GM12878 (cell line): ENCODE data around the gene RIPOR3. TPM values are rescaled to one million over a fixed set of nuclear protein-coding genes. Genes with fewer than 3 reads are reported as not detected.
A peak's percentile ranks its signal among the peaks of the same experiment; 100 is the strongest.

Experiments
- ATAC-seq: fragments of 200-7000 bp; cut with Tn5 transposase; 3 replicates; pipeline ENCODE4 v1.9.1; 2020; ENCODE audit warnings: mild to moderate bottlenecking, moderate library complexity
- BruUV-seq: library from RNA; stranded (reverse); fragments of 400-500 nt; replicated peaks from 2 replicates; lab custom pipeline; 2021; lab: Mats Ljungman, UMichigan
- CTCF ChIA-PET: fragments of 300-600 bp; sonication (Branson Sonifier 250); formaldehyde crosslinking; extraction: SDS; loops from one replicate; lab custom pipeline; 2021; ENCODE audit warnings: inconsistent platforms; lab: Yijun Ruan, JAX
- POLR2A ChIA-PET: fragments of 350-600 bp; formaldehyde crosslinking; extraction: SDS; loops from one replicate; lab custom pipeline; 2021; ENCODE audit warnings: inconsistent platforms; lab: Charles Lee
- RAD21 ChIA-PET: fragments of 300-600 bp; sonication (Branson Sonifier 250); formaldehyde crosslinking; loops from one replicate; lab custom pipeline; 2023; ENCODE audit warnings: antibody characterized with exemption; ENCODE audit not compliant: unreplicated experiment; lab: Charles Lee
- SMC1A ChIA-PET: fragments of 300-600 bp; sonication (Branson Sonifier 250); formaldehyde crosslinking; loops from one replicate; lab custom pipeline; 2023; ENCODE audit not compliant: unreplicated experiment, uncharacterized antibody; lab: Charles Lee
- DNase-seq: peaks from one replicate; pipeline ENCODE4 v3.0.0-alpha.2; 2011; ENCODE audit warnings: low read depth, low spot score
- FAIRE-seq: peaks from 3 replicates; lab custom pipeline; 2011; peaks lifted over from hg19 to GRCh38; lab: Jason Lieb, UNC
- H2AFZ ChIP-seq: 2 replicates; pipeline ENCODE4 v1.6.0; 2011; ENCODE audit warnings: low read depth, low read length, control low read depth; ENCODE audit not compliant: control insufficient read depth
- H3K27ac ChIP-seq: 2 replicates; pipeline ENCODE4 v1.5.1; 2011; ENCODE audit warnings: control low read depth; ENCODE audit not compliant: control insufficient read depth, insufficient read depth
- H3K27me3 ChIP-seq, 2 experiments: replicated peaks in 1 of 2; 2 replicates each; pipeline versions ENCODE4 v1.6.0 to v1.6.1; 2011; ENCODE audit warnings: low read length in 1 of 2; ENCODE audit not compliant: control insufficient read depth in 2 of 2, insufficient read depth in 2 of 2
- H3K36me3 ChIP-seq, 2 experiments: 2 replicates each; pipeline ENCODE4 v1.5.1; 2011; ENCODE audit warnings: low read length in 1 of 2; ENCODE audit not compliant: control insufficient read depth in 2 of 2, insufficient read depth in 2 of 2
- H3K4me1 ChIP-seq: 2 replicates; pipeline ENCODE4 v1.6.1; 2011; ENCODE audit warnings: mild to moderate bottlenecking, low read length, moderate library complexity, mixed read lengths; ENCODE audit not compliant: control insufficient read depth, insufficient read depth
- H3K4me2 ChIP-seq: 2 replicates; pipeline ENCODE4 v1.6.0; 2011; ENCODE audit warnings: control low read depth; ENCODE audit not compliant: control insufficient read depth, insufficient read depth
- H3K4me3 ChIP-seq: fragments of 200-600 bp; sonication (generic); 2 replicates; pipeline ENCODE4 v1.5.1; 2016
- H3K79me2 ChIP-seq: 2 replicates; pipeline ENCODE4 v1.6.0; 2011; ENCODE audit warnings: low read length; ENCODE audit not compliant: control insufficient read depth, insufficient read depth
- H3K9ac ChIP-seq: 2 replicates; pipeline ENCODE4 v1.8.0; 2011; ENCODE audit warnings: low read length, control low read depth, mixed read lengths; ENCODE audit not compliant: control insufficient read depth, insufficient read depth
- H3K9me3 ChIP-seq: replicated peaks from 3 replicates; pipeline ENCODE4 v1.5.1; 2011; ENCODE audit warnings: mild to moderate bottlenecking, low read length; ENCODE audit not compliant: control insufficient read depth, insufficient read depth
- H4K20me1 ChIP-seq: 2 replicates; pipeline ENCODE4 v1.6.0; 2011; ENCODE audit not compliant: control insufficient read depth, insufficient read depth
- CREB1 ChIP-seq: IDR thresholded peaks from 2 replicates; pipeline ENCODE4 v1.6.1; 2012; ENCODE audit warnings: low read depth, mild to moderate bottlenecking, inconsistent platforms
- FOS ChIP-seq: IDR thresholded peaks from 3 replicates; pipeline ENCODE4 v1.6.1; 2011; ENCODE audit warnings: borderline replicate concordance; ENCODE audit not compliant: insufficient read length; ENCODE audit errors: extremely low read depth
- IKZF1 ChIP-seq: fragments of 450-650 bp; conservative IDR thresholded peaks from 2 replicates; pipeline ENCODE4 v1.6.1; 2017; ENCODE audit warnings: antibody characterized with exemption, mild to moderate bottlenecking
- NFIC ChIP-seq: IDR thresholded peaks from 2 replicates; pipeline ENCODE4 v1.6.1; 2012; ENCODE audit warnings: low read depth, mild to moderate bottlenecking, inconsistent platforms, low read length, moderate library complexity
- NFXL1 ChIP-seq: fragments of 450-650 bp; IDR thresholded peaks from 2 replicates; pipeline ENCODE4 v1.6.1; 2017; ENCODE audit warnings: antibody characterized with exemption, mild to moderate bottlenecking, borderline replicate concordance
- NR2C1 ChIP-seq: fragments of 450-650 bp; IDR thresholded peaks from 2 replicates; pipeline ENCODE4 v1.6.1; 2017; ENCODE audit warnings: antibody characterized with exemption, mild to moderate bottlenecking, moderate library complexity
- SREBF1 ChIP-seq: IDR thresholded peaks from 2 replicates; pipeline ENCODE4 v1.6.1; 2012; ENCODE audit warnings: mild to moderate bottlenecking, low read length
- ZNF24 ChIP-seq: fragments of 450-650 bp; IDR thresholded peaks from 2 replicates; pipeline ENCODE4 v1.6.1; 2017; ENCODE audit warnings: antibody characterized with exemption, mild to moderate bottlenecking
- WGBS: methylation state at CpG from one replicate; pipeline ENCODE4 v1.1.6; 2016; ENCODE audit warnings: low lambda C conversion rate; ENCODE audit not compliant: insufficient replicate concordance, insufficient coverage; ENCODE audit errors: missing lambda C conversion rate; 5-methylcytosine and 5-hydroxymethylcytosine counted together
- in situ Hi-C: fragments of 300-500 bp; cut with MboI; formaldehyde crosslinking; loops from 9 replicates; pipeline ENCODE4 v1.14.3; 2018; ENCODE audit warnings: mixed read lengths
- intact Hi-C: fragments of 100-400 bp; cut with micrococcal nuclease; formaldehyde crosslinking; loops from one replicate; pipeline ENCODE4 v1.14.2; 2022; ENCODE audit not compliant: unreplicated experiment
- polyA plus RNA-seq, 11 experiments: library from polyadenylated mRNA; depleted of rRNA in 4 of 11; unstranded in 6 of 11; stranded (reverse) in 5 of 11; fragments of >200 nt; fragmentation: Nextera tagmentation in 4 of 11; fragmentation: Illumina TruSeq in 1 of 11; extraction: Ambion mirVana in 4 of 11; extraction: Trizol in 1 of 11; gene quantifications; 1 replicate in 1 of 11; 2 replicates in 10 of 11; pipeline versions ENCODE4 v1.2.1 to v1.2.3, GENCODE V29; 2011 to 2016; ENCODE audit warnings: inconsistent platforms in 2 of 11, missing spikeins in 2 of 11, low read depth in 1 of 11
- total RNA-seq, 4 experiments: library from RNA; depleted of rRNA in 3 of 4; stranded (reverse); fragments of >200 nt in 3 of 4; fragmentation: Illumina TruSeq in 1 of 4; extraction: Trizol in 1 of 4; gene quantifications; 2 replicates each; pipeline versions ENCODE4 v1.2.1 to v1.2.3, GENCODE V29; 2013 to 2021

The RIPOR3 gene
- total and polyA plus RNA-seq, 10 of the 15 experiments (the other 5 are each of a cell fraction or from before 2014, with no cell fraction given) = 0.04 to 0.55 (median 0.12) TPM; not detected in 6

DNA sequence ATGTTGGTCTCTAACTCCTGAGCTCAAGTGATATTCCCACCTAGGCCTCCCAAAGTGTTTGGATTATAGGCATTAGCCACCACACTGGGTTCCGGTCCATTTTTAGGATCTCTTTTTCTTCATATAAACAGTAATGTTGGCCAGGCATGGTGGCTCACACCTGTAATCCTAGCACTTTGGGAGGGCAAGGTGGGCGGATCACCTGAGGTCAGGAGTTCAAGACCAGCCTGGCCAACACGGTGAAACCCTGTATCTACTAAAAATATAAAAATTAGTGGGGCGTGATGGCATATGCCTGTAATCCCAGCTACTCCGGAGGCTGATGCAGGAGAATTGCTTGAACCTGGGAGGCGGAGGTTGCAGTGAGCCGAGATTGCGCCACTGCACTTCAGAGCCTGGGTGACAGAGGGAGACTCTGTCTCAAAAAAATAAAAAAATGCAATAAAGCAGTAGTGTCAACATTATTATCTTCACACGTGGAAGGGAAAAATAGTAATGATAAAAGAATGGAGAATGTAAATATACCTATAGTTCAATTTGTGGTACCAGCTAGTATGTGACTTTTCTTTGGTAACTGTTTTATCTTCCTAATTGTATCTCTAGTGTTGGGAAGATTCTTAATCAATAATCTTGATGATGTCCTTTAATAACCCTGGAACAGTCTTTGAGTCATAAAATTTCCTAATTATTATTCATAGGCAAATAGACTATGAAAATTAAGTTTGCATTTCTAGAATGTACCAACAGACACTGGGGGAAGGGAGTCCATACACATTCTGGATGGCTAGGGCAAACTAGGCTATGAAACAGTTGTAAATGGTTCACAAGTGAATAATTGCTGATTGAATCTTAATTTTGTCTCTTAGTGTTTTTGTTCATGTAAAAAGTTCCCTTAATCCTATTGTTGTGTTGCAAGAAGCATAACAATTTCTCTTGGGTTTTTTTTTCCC is 43.7 kb upstream of the RIPOR3 start:
- H3K79me2 ChIP-seq = peaks cover 6% of the 10 kb centered on the region
- intact Hi-C loops (loop anchor here (10.0 kb wide), 1 partner anchor 550 kb away; no protein-coding TSS in a partner anchor), in situ Hi-C loops (no loop called here)
- H4K20me1 ChIP-seq = no peaks in the 10 kb centered on the region
- WGBS = 90% methylated on average over 9 of the region's 9 CpGs
- peaks cover 5% of the 10 kb centered on the region; the same call in 1 of the 2 replicates for H3K4me1 ChIP-seq
- DNase-seq (no peak), FAIRE-seq (no peak), ATAC-seq (no peak)
- H3K4me2 ChIP-seq = no peak overlapping the region
- no peak overlapping the region for H3K27ac ChIP-seq
- TF ChIP-seq CREB1 (no peak), NFIC (no peak), NFXL1 (peak; percentile 46; the same call in 1 of the 2 replicates), NR2C1 (no peak), SREBF1 (no peak), ZNF24 (no peak), IKZF1 (no peak), FOS (no peak)
- ChIA-PET SMC1A (no interaction called here), CTCF (interaction anchor here (0.9 to 1.5 kb wide), 3 partner anchors 15 to 59 kb away, joined by 3 to 14 read pairs (median 6); no protein-coding TSS in a partner anchor), RAD21 (interaction anchor here (0.7 kb wide), 1 partner anchor 15 kb away, joined by 3 read pairs; no protein-coding TSS in a partner anchor), POLR2A (no interaction called here)
- no TSS peak for BruUV-seq
- H3K4me3 ChIP-seq = no peak overlapping the region
- H2AFZ ChIP-seq = no peak overlapping the region
- H3K27me3 ChIP-seq = no peaks in the 10 kb centered on the region
- no peak overlapping the region for H3K9ac ChIP-seq
- H3K9me3 ChIP-seq = no peaks in the 10 kb centered on the region
- no peaks in the 10 kb centered on the region for H3K36me3 ChIP-seq
